ENCODE data around the gene SRC. TPM values are rescaled to one million over a fixed set of nuclear protein-coding genes. Genes with fewer than 3 reads are reported as not detected.

The SRC gene
- polyA plus RNA-seq, 1 donor (not counting 4 experiments of a cell fraction or from before 2014, with no cell fraction given), result 22.8 TPM

GRCh38 chr20:37372441-37372840 lies 26.5 kb downstream of the SRC start:
- FAIRE-seq (no peak), DNase-seq (ENCODE audit: low read depth, low spot score) (no peak)
- Histone ChIP-seq H3K4me3 (ENCODE audit: control insufficient read depth in 2 of 3, extremely low read depth in 1 of 3, insufficient read depth in 2 of 3, low read depth in 1 of 3, low read length in 3 of 3) (no peak overlapping the region), H3K27ac (ENCODE audit: control insufficient read depth, insufficient read depth, low read length) (no peak overlapping the region), H3K9ac (ENCODE audit: control insufficient read depth, extremely low read depth, insufficient read depth, low read length) (no peak overlapping the region), H3K27me3 (ENCODE audit: control insufficient read depth, extremely low read depth, insufficient read depth, low read length) (no peaks in the 10 kb centered on the region), H3K9me1 (ENCODE audit: control insufficient read depth, extremely low read depth, insufficient read depth, low read length) (no peaks in the 10 kb centered on the region), H3K9me3 (ENCODE audit: control insufficient read depth, low read depth, low read length) (no peaks in the 10 kb centered on the region), H3K4me1 (ENCODE audit: control insufficient read depth, extremely low read depth, insufficient read depth, low read length) (no peaks in the 10 kb centered on the region), H3K4me2 (ENCODE audit: control insufficient read depth, extremely low read depth, insufficient read depth, low read depth, low read length) (no peak overlapping the region), H3K36me3 (ENCODE audit: control insufficient read depth in 2 of 2, extremely low read depth in 1 of 2, insufficient read depth in 2 of 2, low read length in 2 of 2) (peaks cover 7 to 9% of the 10 kb centered on the region in 2 experiments), H2AFZ (ENCODE audit: control insufficient read depth, low read length) (no peak overlapping the region), H4K20me1 (ENCODE audit: control insufficient read depth, extremely low read depth, insufficient read depth, low read length) (no peaks in the 10 kb centered on the region), H3K79me2 (ENCODE audit: control insufficient read depth, insufficient read depth, low read length) (peaks cover 45% of the 10 kb centered on the region)
- TF ChIP-seq CTCF (optimal IDR thresholded peaks at IDR 0.05 in 1 of 3, IDR thresholded peaks at IDR 0.05 in 1 of 3, conservative IDR thresholded peaks at IDR 0.05 in 1 of 3; ENCODE audit: extremely low read depth in 1 of 3, insufficient read depth in 2 of 3, low read length in 3 of 3) (no peak), EZH2 (IDR thresholded peaks at IDR 0.05; ENCODE audit: low read length) (no peak)
- dilution Hi-C loops (cut with MboI; ENCODE audit: extremely low pct_ligation_motif_present, low sequenced_read_pairs), result no loop called here

GRCh38 chr20:37373020-37373598 lies 27.2 kb downstream of the SRC start:
- H4K20me1 ChIP-seq (ENCODE audit: control insufficient read depth, extremely low read depth, insufficient read depth, low read length), result no peaks in the 10 kb centered on the region
- no peak overlapping the region for H3K9ac ChIP-seq (ENCODE audit: control insufficient read depth, extremely low read depth, insufficient read depth, low read length)
- H3K79me2 ChIP-seq (ENCODE audit: control insufficient read depth, insufficient read depth, low read length), result peaks cover 47% of the 10 kb centered on the region
- no peak overlapping the region for H3K27ac ChIP-seq (ENCODE audit: control insufficient read depth, insufficient read depth, low read length)
- no peaks in the 10 kb centered on the region for H3K9me1 ChIP-seq (ENCODE audit: control insufficient read depth, extremely low read depth, insufficient read depth, low read length)
- H3K4me2 ChIP-seq (ENCODE audit: control insufficient read depth, extremely low read depth, insufficient read depth, low read depth, low read length), result no peak overlapping the region
- dilution Hi-C loops (cut with MboI; ENCODE audit: extremely low pct_ligation_motif_present, low sequenced_read_pairs), result no loop called here
- TF ChIP-seq EZH2 (IDR thresholded peaks at IDR 0.05; ENCODE audit: low read length) (no peak), CTCF (optimal IDR thresholded peaks at IDR 0.05 in 1 of 3, IDR thresholded peaks at IDR 0.05 in 1 of 3, conservative IDR thresholded peaks at IDR 0.05 in 1 of 3; ENCODE audit: extremely low read depth in 1 of 3, insufficient read depth in 2 of 3, low read length in 3 of 3) (no peak)
- no peaks in the 10 kb centered on the region for H3K27me3 ChIP-seq (ENCODE audit: control insufficient read depth, extremely low read depth, insufficient read depth, low read length)
- H2AFZ ChIP-seq (ENCODE audit: control insufficient read depth, low read length), result no peak overlapping the region
- no peak for DNase-seq (ENCODE audit: low read depth, low spot score)
- H3K4me3 ChIP-seq (ENCODE audit: control insufficient read depth in 2 of 3, extremely low read depth in 1 of 3, insufficient read depth in 2 of 3, low read depth in 1 of 3, low read length in 3 of 3), result no peak overlapping the region
- peaks cover 7 to 9% of the 10 kb centered on the region in 2 experiments for H3K36me3 ChIP-seq (ENCODE audit: control insufficient read depth in 2 of 2, extremely low read depth in 1 of 2, insufficient read depth in 2 of 2, low read length in 2 of 2)
- H3K4me1 ChIP-seq (ENCODE audit: control insufficient read depth, extremely low read depth, insufficient read depth, low read length), result no peaks in the 10 kb centered on the region
- H3K9me3 ChIP-seq (ENCODE audit: control insufficient read depth, low read depth, low read length), result no peaks in the 10 kb centered on the region
- FAIRE-seq, result no peak
